H7 (cell line): ENCODE results near the gene RARG. TPM values are rescaled to one million over a fixed set of nuclear protein-coding genes. Genes with fewer than 3 reads are reported as not detected.
A peak's percentile ranks its signal among the peaks of the same experiment; 100 is the strongest.

Source experiments
- DNase-seq: peaks from one replicate; pipeline ENCODE4 v3.0.0; 2012
- H3K27me3 ChIP-seq: 2 replicates; pipeline ENCODE4 v1.6.0; 2011; ENCODE audit warnings: mild to moderate bottlenecking, low read length; ENCODE audit not compliant: control insufficient read depth, insufficient read depth
- H3K36me3 ChIP-seq: replicated peaks from 2 replicates; pipeline ENCODE4 v1.5.1; 2011; ENCODE audit warnings: low read length; ENCODE audit not compliant: control insufficient read depth, insufficient read depth
- H3K4me3 ChIP-seq: 2 replicates; pipeline ENCODE4 v1.5.1; 2011; ENCODE audit warnings: low read depth, mild to moderate bottlenecking, control low read depth, low read length, moderate library complexity; ENCODE audit not compliant: insufficient read depth
- total RNA-seq: library from RNA; depleted of rRNA; stranded (reverse); fragments of >200 nt; shearing (Covaris generic); gene quantifications from 2 replicates; pipeline ENCODE4 v1.2.3, GENCODE V29; 2014

RARG gene
- total RNA-seq, 1 experiment from 2014 or later, result 50.1 TPM

- no peak overlapping the region for H3K4me3 ChIP-seq
Measured at GRCh38 chr12:53223389-53224060, 8.5 kb downstream of the RARG start.

GRCh38 chr12:53222806-53223261 lies 9.2 kb downstream of the RARG start:
- no peak for DNase-seq
- no peaks in the 10 kb centered on the region; the same call in 1 of the 2 replicates for H3K36me3 ChIP-seq
- H3K4me3 ChIP-seq, result no peak overlapping the region
- H3K27me3 ChIP-seq, result peaks cover 15% of the 10 kb centered on the region

More at GRCh38 chr12:53223389-53224060, 8.5 kb downstream of the RARG start:
- H3K27me3 ChIP-seq, result peaks cover 12% of the 10 kb centered on the region
- DNase-seq, result peak; percentile 74
- no peaks in the 10 kb centered on the region; the same call in 1 of the 2 replicates for H3K36me3 ChIP-seq

DNA sequence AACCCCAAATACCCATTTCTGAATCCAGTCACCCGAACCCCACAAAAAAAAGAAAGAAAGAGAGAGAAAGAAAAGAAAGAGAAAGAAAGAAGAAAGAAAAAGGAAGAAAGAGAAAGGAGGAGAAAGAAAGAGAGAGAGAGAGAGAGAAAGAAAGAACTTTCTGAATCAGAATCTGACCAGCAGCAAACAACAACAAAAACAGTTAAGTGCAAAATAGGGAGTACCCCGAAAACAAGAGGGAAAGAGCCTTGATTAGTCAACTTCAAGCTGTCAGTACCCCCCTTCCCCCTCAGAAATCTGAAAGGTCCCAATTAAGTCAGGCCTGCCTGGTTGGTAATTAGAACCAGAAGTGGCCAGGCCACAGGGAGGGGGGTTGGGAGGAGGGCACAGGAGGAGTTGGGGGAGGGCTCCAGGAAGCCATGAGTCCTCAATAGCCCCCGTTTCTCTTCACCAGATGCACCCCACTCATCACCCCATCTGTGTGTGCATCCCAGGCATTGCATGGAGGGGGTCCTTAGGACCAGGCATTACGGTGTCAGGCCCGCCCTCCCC lies 9.8 kb downstream of the RARG start:
- peaks cover 15% of the 10 kb centered on the region for H3K27me3 ChIP-seq
- H3K4me3 ChIP-seq, result peak overlapping the region; percentile 67
- no peak for DNase-seq
- H3K36me3 ChIP-seq, result no peaks in the 10 kb centered on the region; the same call in 1 of the 2 replicates

GRCh38 chr12:53221203-53222080 lies 10.6 kb downstream of the RARG start:
- DNase-seq, result peak; percentile 96
- peaks cover 15% of the 10 kb centered on the region for H3K27me3 ChIP-seq
- no peaks in the 10 kb centered on the region; the same call in 1 of the 2 replicates for H3K36me3 ChIP-seq
- H3K4me3 ChIP-seq, result peak overlapping the region; percentile 67

- no peaks in the 10 kb centered on the region; the same call in 1 of the 2 replicates for H3K36me3 ChIP-seq
- peak; percentile 98 for DNase-seq
- peak overlapping the region; percentile 67 for H3K4me3 ChIP-seq
- peaks cover 15% of the 10 kb centered on the region for H3K27me3 ChIP-seq
Measured at GRCh38 chr12:53220694-53221202, 11.3 kb downstream of the RARG start.

DNA sequence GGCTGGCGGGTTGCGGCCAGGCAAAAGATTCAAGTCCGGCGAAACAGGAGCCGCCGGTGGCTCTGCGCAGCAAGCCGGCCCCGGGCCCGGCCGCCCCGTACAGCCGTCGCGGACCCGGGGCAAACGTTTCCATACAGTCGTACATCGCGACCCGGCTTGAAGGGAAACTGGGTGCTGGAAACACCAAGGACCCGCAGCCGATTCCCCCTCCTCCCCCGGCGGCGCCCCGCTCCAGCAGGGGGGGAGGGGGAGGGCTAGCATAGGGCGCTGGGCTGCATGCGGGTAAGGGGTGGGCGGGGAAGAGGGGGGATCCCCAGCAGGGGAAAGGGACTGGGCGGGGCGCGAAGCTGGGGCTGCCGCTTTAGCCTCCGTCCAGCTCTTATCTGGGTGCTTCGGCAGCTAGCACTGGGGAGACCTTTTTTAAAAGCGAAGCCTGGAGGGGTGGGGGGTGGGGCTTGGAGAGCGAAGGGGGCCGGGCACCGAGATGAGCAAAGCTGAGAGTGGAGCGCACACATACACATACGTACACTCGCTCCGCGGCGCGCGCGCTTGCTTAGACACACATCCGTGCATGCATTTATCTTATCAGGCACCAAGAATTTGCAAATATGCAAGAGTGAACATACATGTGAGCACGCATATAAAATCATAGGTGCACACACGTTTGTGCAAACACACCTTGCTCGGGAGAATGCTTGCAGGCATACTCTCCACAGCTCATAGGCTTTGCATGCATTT lies 11.9 kb downstream of the RARG start:
- Histone ChIP-seq H3K36me3 (no peaks in the 10 kb centered on the region; the same call in 1 of the 2 replicates), H3K27me3 (peaks cover 15% of the 10 kb centered on the region), H3K4me3 (peak overlapping the region; percentile 67)
- peak; percentile 94 for DNase-seq

DNA sequence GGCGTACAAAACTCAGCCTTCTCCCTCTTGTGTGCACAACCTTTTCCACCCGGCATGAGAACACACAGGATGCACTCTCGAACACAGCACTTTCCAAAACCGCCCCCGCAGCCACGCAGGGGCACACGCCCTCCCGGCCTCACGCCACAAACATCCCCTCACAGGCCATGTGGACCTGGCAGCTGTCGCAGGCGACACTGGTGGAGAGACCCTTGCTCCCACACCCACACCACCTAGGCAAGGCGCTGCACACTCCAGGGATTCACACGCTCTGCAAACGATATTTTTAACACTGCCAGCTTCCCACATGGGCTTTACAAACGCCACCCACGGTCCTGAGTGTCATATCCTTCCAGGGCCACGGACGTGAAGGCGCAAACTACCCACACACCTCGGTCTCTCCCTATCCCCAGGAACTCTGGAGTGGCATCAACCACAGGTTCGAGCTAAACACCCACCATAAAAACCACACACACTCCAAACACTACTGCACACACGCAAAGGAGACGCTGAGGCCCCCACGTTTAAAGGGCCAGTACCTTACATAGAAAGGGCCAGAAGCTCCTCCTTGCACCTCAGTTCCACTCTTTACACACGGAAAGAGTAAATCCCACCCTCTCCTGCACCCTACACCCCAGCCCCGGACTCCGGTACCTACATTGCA lies 12.6 kb downstream of the RARG start:
- H3K27me3 ChIP-seq, result peaks cover 15% of the 10 kb centered on the region
- DNase-seq, result no peak
- H3K4me3 ChIP-seq, result peak overlapping the region; percentile 67
- H3K36me3 ChIP-seq, result no peaks in the 10 kb centered on the region; the same call in 1 of the 2 replicates

DNA sequence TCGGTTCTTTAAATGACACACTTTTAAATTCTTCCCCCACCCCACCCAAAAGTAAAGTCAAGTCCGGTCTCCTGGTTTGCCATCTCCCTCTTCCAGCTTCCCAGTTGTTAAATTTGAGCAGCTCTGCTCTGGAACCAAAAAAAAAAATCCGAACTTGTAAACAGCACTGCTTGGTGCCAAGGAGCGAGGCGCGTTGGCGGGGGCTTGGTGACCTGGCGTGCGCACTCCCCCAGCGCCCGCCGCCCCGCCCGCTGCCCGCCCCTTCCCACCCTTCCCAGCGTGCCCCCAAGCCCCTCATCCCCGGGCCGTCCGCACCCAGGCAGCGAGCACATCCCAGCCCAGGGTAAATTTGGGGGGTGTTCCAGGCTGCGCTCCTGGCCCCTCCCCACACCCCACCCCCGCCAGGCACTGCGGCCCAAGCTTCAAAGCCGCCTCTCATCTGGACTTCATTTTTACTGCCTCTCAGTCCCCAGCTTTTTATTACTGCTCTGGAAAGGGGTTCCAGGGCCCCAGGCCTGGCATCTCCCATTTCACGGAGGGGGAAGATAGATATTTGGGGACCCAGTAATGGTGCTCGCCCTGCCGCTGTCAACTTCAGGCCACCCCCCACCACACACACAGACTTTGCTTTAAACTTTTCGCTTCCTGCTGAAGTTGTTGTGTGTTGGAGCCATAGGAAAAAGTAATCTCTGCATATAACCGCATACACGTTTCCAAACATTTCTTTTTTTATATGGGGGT lies 13.3 kb downstream of the RARG start:
- peak; percentile 61 for DNase-seq
- Histone ChIP-seq H3K36me3 (peaks cover 3% of the 10 kb centered on the region; the same call in 1 of the 2 replicates), H3K4me3 (peak overlapping the region; percentile 67), H3K27me3 (peaks cover 13% of the 10 kb centered on the region)

DNA sequence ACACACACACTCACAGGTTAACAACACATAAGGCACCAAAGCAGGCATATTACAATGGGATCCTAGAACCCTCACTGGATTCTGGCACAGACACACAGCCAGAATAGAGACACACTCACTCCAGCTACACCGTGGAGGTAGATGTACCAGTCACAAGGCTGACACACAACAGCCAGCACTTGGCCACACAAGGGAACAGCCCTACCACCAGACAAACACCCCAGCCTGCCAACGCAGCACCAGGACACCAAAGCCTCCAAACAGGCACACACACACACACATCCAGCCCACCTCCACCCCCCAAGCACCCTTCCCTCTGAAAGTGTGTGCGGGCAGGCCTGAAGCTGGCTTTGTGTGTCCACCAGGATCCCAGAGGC lies 14.1 kb downstream of the RARG start:
- no peak overlapping the region for H3K4me3 ChIP-seq
- H3K36me3 ChIP-seq, result peaks cover 4% of the 10 kb centered on the region
- no peak for DNase-seq
- H3K27me3 ChIP-seq, result peaks cover 11% of the 10 kb centered on the region

DNA sequence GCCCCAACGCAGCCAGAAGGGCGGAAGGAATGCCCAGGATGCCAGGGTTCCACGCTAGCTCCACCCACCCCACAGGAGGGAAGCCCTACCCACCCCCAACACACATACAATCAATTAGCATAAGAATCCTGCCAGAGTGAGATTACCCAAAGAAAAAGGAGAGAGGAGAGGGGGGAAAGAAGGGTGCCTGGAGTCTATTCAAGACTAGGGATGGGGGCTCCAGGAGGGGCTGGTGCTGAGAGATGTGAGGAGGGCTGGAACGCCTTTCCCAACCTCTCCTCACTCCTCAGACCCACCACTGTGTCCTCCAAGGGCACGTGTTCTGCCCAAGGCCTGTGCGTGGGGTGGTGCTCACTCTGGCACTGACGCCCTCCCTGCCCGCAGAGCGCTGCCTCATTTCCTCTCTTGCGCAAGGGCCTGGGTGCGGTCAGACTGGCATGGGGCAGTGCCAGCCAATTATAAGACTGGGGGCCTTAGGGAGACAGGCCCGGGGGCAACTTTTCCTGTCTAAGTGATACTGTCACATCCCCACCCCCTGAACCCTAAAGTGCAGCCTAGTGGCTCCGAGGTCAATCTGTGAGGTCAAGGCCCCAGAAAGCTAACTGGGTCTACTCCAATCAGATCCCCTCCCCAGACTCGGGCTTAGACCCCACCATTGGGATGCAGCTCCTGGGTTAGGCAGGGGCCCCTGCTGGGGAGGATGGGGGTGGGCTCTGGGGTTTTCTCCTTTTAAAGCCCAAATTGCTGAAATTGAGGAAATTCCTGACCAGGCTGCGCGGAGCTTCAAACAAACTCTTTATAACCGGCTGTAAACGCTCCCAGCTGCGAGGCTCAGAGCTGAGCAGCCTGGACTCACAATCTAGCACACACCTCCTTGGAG lies 14.7 kb downstream of the RARG start:
- peak overlapping the region; percentile 7; the same call in 1 of the 2 replicates for H3K4me3 ChIP-seq
- peaks cover 11% of the 10 kb centered on the region for H3K27me3 ChIP-seq
- peaks cover 7% of the 10 kb centered on the region for H3K36me3 ChIP-seq
- DNase-seq, result peak; percentile 94

DNA sequence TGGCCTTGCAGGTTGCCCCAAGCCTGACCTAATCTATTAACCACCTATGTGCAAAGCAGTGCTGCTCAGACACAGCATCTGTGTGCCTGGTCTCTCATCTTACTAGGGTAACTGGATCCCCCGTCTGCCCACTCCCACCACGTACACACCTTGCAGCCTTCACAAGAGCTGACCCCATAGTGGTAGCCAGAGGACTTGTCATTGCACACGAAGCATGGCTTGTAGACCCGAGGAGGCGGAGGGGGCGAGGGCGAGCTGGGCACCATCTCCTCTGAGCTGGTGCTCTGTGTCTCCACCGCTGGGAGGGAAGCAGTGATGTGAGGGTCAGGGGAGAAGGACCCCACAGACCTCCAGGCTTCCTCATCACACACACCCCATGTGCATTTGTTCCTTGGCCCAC lies 16.5 kb downstream of the RARG start:
- Histone ChIP-seq H3K27me3 (peaks cover 11% of the 10 kb centered on the region), H3K36me3 (peaks cover 16% of the 10 kb centered on the region), H3K4me3 (no peak overlapping the region)
- no peak for DNase-seq

- DNase-seq, result no peak
- Histone ChIP-seq H3K36me3 (peaks cover 16% of the 10 kb centered on the region), H3K27me3 (peaks cover 11% of the 10 kb centered on the region), H3K4me3 (no peak overlapping the region)
Measured at GRCh38 chr12:53214687-53215455, 17.1 kb downstream of the RARG start.
